ENCODE data around the gene UNC93B1. TPM values are rescaled to one million over a fixed set of nuclear protein-coding genes. Genes with fewer than 3 reads are reported as not detected.

UNC93B1 gene, protein sequence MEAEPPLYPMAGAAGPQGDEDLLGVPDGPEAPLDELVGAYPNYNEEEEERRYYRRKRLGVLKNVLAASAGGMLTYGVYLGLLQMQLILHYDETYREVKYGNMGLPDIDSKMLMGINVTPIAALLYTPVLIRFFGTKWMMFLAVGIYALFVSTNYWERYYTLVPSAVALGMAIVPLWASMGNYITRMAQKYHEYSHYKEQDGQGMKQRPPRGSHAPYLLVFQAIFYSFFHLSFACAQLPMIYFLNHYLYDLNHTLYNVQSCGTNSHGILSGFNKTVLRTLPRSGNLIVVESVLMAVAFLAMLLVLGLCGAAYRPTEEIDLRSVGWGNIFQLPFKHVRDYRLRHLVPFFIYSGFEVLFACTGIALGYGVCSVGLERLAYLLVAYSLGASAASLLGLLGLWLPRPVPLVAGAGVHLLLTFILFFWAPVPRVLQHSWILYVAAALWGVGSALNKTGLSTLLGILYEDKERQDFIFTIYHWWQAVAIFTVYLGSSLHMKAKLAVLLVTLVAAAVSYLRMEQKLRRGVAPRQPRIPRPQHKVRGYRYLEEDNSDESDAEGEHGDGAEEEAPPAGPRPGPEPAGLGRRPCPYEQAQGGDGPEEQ
- 63.0 to 84.9 TPM (median 77.3 TPM) in 5 replicates for total RNA-seq (2022; extraction: Qiagen RNA extraction)

DNA sequence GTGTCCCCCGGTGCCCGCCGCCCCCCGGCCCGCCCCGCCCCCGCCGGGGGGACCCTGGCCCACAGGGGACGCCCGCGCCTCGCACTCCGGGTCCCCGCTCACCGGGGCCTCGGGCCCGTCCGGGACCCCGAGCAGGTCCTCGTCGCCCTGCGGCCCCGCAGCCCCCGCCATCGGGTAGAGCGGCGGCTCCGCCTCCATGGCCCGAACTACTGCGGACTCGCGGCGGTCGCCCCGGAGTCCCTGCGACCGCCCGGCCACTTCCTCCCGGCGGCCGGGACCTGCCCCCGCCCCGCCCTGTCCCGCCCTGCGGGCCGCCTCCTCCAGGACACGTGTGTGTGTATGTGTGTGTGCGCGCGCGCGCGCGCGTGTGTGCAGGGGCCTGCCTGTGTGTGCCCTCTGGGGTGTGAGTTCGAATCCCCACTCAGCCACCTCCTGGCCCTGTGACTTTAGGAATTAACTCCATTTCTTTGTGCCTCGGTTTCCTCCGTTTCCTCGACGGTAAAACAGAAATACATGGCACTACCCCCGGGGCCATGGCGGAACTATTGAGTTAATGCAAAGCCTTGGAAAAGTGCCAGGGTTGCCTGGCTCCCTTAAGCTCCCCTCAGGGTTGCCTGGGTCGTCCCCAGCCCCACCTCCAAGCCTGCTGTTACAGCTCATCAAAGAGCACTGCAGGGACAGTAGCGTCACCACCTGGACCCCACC is at the start of gene UNC93B1:
Gene UNC93B1 (minus strand): TSS at position 252 of the 705 bp plus-strand sequence. CDS start 54 bp downstream, at position 198.

DNA sequence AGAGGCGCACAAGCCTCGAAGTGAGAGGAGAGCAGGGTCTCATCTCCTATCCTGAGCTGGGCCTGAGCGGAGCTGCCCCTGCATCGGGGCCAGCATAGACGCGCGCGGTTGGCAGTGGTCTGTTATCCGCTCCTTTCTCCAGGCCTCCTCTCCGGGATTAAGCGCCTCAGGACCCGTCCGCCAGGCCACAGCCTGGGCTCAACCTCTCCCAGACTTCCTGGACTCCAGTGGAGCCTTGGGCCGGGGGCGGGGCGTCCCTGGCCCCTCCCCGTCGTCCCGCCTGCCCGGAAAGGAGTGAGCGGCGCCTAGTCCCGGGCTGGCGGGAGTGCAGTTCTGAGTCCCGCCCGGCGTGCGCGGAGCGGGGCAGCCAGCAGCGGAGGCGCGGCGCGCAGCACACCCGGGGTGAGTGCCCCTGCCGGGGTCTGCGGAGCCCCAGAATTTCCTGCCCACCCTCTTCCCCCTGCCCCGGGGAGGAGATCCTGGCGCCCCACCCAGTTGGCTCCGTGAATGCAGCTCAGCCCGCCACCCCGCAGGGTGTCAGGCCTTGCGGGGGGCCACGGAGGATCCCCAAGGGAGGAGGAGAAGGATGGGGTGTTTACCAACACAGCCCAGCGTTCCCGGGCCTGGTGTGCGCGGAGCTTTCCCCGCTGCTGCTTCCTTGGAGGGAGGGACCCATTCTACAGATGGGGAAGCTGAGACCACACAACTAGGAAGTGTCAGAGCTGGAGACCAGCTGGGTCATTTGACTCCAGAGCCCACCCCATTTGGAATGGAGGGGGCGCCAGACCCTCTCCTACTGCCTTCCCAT is 35.0 kb upstream of the UNC93B1 start, which contains the start of gene TCIRG1:
Gene TCIRG1 (plus strand): TSS at position 308 of the 808 bp plus-strand sequence. CDS start 2,247 bp downstream, outside the sequence.

DNA sequence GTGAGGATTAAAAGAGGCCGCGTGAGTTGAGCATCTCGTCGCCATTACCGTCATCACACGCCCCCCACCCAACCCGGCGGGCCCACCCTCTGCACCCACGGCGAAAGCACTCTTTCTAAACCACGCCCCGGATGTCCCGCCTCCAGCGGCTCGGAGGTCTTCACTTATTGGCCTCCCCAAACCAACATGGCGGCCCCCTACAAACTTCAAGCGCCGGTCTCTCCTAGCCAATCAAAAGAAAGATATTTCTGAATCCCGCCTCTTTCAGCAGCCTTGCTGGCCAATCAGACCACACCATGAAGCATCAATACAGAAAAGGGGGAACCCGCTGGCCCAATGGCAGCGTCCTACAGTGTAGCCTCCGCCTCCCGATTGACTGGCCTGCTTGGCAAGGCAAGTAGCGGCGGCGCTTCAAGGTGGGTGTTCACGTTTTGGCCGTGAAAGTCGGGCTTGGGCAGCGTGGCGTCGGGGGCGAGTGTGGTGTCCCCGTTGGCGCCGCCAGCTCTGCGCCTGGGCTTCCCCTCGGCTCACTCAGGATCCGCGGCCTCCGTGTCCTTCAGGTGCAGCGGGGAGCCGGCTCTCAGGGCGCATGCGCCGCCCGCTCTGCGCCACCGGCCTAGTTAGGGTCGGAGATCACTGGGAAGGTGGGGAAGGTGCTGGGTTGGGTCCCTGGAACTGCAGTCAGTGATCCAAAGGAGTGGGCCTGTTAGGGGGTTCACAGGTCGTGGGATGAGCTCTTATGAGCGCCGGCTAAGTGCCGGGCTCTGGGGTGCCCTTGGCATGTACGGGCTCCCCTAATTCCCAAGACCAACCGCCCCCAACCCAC is 26.6 kb upstream of the UNC93B1 start, which contains the start of gene NDUFS8:
Gene NDUFS8 (plus strand): TSS at position 364 of the 826 bp plus-strand sequence. CDS start 1,471 bp downstream, outside the sequence.

DNA sequence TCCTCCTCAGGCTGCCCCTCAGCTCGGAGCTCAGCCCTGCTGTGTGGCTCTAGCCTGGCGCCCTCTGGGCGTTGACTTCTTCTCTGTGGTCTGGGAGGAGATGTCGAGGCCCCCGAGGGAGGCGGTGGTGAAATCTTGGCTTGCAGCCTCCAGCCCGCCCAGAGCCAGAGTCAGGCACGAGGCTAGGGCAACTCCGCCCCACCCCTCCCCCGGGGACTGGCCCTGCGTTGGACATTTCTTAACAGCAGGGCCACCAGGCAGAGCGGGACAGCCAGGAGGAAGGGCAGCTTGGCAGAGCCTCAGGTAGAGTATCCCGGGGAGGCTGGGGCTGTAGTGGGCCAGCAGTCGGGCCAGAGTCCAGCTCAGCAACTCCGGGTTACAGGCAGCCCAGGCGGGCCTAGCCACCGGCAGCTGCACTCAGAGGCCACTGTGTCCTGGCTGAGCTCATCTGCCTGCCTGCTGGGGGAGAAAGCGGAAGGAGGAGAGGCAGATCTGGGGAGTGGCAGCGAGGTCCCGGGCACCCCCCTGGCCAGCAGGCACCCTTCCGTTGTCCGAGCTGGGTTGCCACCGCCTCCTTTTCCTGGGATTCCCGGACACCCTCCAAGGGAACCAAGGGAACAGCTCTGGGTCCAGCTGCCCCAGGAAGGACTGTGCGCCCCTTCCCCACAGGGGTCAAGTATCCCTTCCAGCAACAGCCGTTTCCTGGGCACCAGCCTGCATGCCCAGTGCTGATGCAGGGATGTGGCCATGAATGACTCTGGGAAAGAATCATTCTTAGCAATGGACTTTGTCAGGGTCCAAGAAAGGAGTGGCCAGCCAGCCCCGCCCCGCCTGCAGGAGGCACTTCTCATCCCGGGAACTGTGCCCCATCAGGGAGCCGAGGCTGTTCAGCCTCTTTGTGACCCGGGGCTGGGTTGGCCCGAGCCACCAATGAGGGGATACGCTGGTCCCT is 6.5 kb upstream of the UNC93B1 start, which contains the start of gene ALDH3B1:
Gene ALDH3B1 (plus strand): TSS at position 238 of the 952 bp plus-strand sequence. CDS start 4,971 bp downstream, outside the sequence.

Other genes with a start within 250 kb of the UNC93B1 start
- 126 to 139 TPM (median 131 TPM) in 5 replicates for gene ALDH3B1, start 6.2 kb upstream of the UNC93B1 start, total RNA-seq (2022; extraction: Qiagen RNA extraction)
- gene NDUFS8, start 26.6 kb upstream of the UNC93B1 start, total RNA-seq (2022; extraction: Qiagen RNA extraction) = 251 to 386 TPM (median 359 TPM) in 5 replicates
- 92.3 to 133 TPM (median 121 TPM) in 5 replicates for gene TCIRG1, start 34.9 kb upstream of the UNC93B1 start, total RNA-seq (2022; extraction: Qiagen RNA extraction)
- gene CHKA, start 117.3 kb upstream of the UNC93B1 start, total RNA-seq (2022; extraction: Qiagen RNA extraction) = 33.8 to 38.5 TPM (median 35.7 TPM) in 5 replicates
- 19.7 to 28.1 TPM (median 21.2 TPM) in 5 replicates for gene KMT5B, start 209.2 kb upstream of the UNC93B1 start, total RNA-seq (2022; extraction: Qiagen RNA extraction)